GM12872 (cell line): ENCODE results near the gene SERPINB2.

Source experiments
- TF ChIP-seq, protein P1 (sequence below): IDR thresholded peaks from 3 replicates; pipeline ENCODE4 v1.5.1; 2011; ENCODE audit warnings: low read depth, mild to moderate bottlenecking, low read length, moderate library complexity; ENCODE audit not compliant: insufficient read depth

Gene SERPINB2

GRCh38 chr18:63936932-63937393 lies 49.5 kb downstream of the SERPINB2 start:
- TF ChIP-seq, protein P1, sequence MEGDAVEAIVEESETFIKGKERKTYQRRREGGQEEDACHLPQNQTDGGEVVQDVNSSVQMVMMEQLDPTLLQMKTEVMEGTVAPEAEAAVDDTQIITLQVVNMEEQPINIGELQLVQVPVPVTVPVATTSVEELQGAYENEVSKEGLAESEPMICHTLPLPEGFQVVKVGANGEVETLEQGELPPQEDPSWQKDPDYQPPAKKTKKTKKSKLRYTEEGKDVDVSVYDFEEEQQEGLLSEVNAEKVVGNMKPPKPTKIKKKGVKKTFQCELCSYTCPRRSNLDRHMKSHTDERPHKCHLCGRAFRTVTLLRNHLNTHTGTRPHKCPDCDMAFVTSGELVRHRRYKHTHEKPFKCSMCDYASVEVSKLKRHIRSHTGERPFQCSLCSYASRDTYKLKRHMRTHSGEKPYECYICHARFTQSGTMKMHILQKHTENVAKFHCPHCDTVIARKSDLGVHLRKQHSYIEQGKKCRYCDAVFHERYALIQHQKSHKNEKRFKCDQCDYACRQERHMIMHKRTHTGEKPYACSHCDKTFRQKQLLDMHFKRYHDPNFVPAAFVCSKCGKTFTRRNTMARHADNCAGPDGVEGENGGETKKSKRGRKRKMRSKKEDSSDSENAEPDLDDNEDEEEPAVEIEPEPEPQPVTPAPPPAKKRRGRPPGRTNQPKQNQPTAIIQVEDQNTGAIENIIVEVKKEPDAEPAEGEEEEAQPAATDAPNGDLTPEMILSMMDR = no peak

DNA sequence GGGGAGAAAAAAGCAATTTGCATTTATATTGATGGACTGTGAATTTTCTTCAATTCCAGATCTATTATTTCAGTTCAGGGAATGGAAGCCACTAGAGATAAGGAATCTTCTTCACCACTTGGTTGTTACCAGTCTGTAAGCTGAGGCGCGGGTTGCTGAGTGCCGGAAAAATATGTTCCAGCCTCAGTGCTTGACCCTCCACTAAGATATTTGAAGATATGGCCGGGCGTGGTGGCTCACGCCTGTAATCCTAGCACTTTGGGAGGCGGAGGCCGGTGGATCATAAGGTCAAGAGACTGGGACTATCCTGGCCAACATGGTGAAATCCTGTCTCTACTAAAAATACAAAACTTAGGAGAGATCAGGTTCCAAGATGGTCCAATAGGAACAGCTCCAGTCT lies 52.5 kb downstream of the SERPINB2 start:
- TF ChIP-seq, protein P1 = no peak

DNA sequence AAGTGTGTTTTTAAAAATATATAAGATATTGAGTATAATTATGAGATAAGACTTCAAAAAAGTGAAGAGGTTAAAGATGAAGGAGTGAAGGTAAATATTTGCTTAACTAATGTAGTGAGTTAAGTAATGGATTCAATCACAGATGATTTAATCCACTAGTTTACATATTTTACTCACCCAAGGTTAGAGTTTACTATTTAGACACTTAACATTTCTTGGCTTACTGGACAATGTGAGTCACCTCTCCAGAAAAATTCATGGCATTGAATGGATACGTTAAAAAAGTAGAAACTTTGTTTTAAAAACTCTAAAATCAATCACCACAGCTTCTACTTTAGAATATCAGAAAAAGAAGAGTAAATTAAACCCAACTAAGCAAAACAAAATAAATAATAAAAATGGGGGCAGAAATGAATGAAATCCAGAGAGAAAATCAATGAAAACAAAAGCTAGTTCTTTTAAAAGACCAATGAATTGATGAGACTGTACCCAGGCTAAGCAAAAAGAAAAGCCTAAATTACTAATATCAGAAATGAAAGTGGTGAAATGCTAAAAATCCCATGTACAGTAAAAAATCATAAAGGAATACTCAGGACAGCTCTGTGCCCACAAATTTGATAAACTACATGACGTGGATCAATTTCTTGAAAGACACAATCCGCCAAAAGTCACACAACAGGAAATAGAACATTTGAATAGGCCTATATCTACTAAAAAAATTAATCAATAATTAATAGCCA lies 59.7 kb downstream of the SERPINB2 start:
- TF ChIP-seq, protein P1 = no peak

DNA sequence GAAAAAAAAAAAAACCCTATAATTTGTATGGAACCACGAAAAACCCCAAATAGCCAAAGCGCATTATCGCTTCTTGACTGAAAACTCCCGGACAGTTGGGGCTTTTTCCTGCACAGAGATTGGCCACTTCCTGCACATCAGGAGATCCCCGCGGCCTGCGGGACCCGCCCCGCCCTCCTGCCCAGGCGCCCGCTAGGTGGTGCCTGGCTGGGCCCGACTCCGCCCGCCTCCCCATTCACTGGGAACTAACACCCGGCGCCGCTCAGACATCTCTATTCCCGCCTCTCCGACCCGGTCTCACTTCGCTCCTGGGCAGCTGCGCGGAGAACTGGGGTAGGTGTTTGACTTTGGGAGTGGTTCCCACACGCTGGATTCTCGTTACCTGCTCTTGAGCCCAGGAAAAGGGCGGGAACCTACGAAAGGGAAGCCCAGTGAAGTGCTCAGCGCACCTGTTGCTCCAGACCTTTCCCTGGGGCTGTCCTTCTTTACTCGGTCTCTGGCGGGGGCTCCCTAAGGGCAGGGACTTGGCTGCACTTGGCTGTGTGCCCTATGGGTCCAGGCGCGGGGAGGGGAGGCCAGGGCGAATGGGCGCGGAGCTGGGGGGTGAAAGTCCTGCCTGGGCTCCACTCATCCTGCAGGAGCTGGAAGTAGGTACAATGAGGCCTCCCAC lies 61.7 kb downstream of the SERPINB2 start, which contains the start of gene HMSD:
TSS of gene HMSD (plus strand) at position 234 of the 670 bp plus-strand sequence. CDS start 4,155 bp downstream, outside the sequence.
- TF ChIP-seq, protein P1 = peak; percentile 53

- TF ChIP-seq, protein P1 = peak; percentile 39; the same call in 2 of the 3 replicates
Observed at GRCh38 chr18:63951302-63951705, 63.8 kb downstream of the SERPINB2 start.
